Loucy (cell line): Measurements from ENCODE around the gene ERMAP.

Source experiments
- H2AFZ ChIP-seq: fragments of 200-600 bp; sonication (generic); 2 replicates; pipeline ENCODE4 v1.6.0; 2016; ENCODE audit warnings: antibody characterized with exemption, mild to moderate bottlenecking, low read length, moderate library complexity
- H3F3A ChIP-seq: fragments of 200-600 bp; 2 replicates; pipeline ENCODE4 v1.6.0; 2016; ENCODE audit warnings: antibody characterized with exemption, low read depth, mild to moderate bottlenecking
- H3K27me3 ChIP-seq: fragments of 200-600 bp; sonication (generic); 2 replicates; pipeline ENCODE4 v1.6.1; 2014; ENCODE audit warnings: low read length, mild to moderate bottlenecking; ENCODE audit not compliant: insufficient read depth, poor library complexity, severe bottlenecking
- H3K36me3 ChIP-seq: fragments of 200-600 bp; sonication (generic); 2 replicates; pipeline ENCODE4 v1.6.1; 2016; ENCODE audit warnings: low read length; ENCODE audit not compliant: insufficient read depth
- H3K4me1 ChIP-seq: fragments of 200-600 bp; sonication (generic); 2 replicates; pipeline ENCODE4 v1.5.1; 2014; ENCODE audit warnings: low read length, mild to moderate bottlenecking; ENCODE audit not compliant: insufficient read depth, poor library complexity, severe bottlenecking
- H3K4me2 ChIP-seq: fragments of 200-600 bp; sonication (generic); 2 replicates; pipeline ENCODE4 v1.6.0; 2014; ENCODE audit warnings: antibody characterized with exemption, low read length, low read depth, mild to moderate bottlenecking; ENCODE audit not compliant: poor library complexity, severe bottlenecking
- H3K4me3 ChIP-seq: fragments of 200-600 bp; sonication (generic); 2 replicates; pipeline ENCODE4 v1.5.1; 2014; ENCODE audit warnings: low read length, mild to moderate bottlenecking, mixed read lengths; ENCODE audit not compliant: poor library complexity, severe bottlenecking
- H3K79me2 ChIP-seq: fragments of 200-600 bp; sonication (generic); 2 replicates; pipeline ENCODE4 v1.6.1; 2014; ENCODE audit warnings: low read length; ENCODE audit not compliant: insufficient read depth
- H3K9ac ChIP-seq: fragments of 200-600 bp; sonication (generic); 2 replicates; pipeline ENCODE4 v1.6.0; 2014; ENCODE audit warnings: mild to moderate bottlenecking, low read depth, low read length, moderate library complexity; ENCODE audit not compliant: poor library complexity, severe bottlenecking
- H3K9me2 ChIP-seq: fragments of 200-600 bp; sonication (generic); replicated peaks from 2 replicates; pipeline ENCODE4 v1.6.1; 2016; ENCODE audit warnings: low read depth, low read length, mixed read lengths
- H3K9me3 ChIP-seq: fragments of 200-600 bp; sonication (generic); 2 replicates; pipeline ENCODE4 v1.6.1; 2014; ENCODE audit warnings: mild to moderate bottlenecking, antibody characterized with exemption, low read length, low read depth; ENCODE audit not compliant: insufficient read depth
- H4K20me1 ChIP-seq: fragments of 200-600 bp; sonication (generic); 2 replicates; pipeline ENCODE4 v1.6.0; 2014; ENCODE audit warnings: antibody characterized with exemption, low read length, mild to moderate bottlenecking; ENCODE audit not compliant: insufficient read depth, poor library complexity, severe bottlenecking
- EZH2phosphoT487 ChIP-seq: fragments of 200-600 bp; IDR thresholded peaks from 2 replicates; pipeline ENCODE4 v1.6.1; 2018; ENCODE audit warnings: antibody characterized with exemption, mild to moderate bottlenecking, moderate library complexity, borderline replicate concordance
- TF ChIP-seq, protein P1 (sequence below): fragments of 200-600 bp; sonication (generic); conservative IDR thresholded peaks from 2 replicates; pipeline ENCODE4 v1.5.1; 2014; ENCODE audit warnings: mild to moderate bottlenecking, antibody characterized with exemption, low read length

The ERMAP gene

DNA sequence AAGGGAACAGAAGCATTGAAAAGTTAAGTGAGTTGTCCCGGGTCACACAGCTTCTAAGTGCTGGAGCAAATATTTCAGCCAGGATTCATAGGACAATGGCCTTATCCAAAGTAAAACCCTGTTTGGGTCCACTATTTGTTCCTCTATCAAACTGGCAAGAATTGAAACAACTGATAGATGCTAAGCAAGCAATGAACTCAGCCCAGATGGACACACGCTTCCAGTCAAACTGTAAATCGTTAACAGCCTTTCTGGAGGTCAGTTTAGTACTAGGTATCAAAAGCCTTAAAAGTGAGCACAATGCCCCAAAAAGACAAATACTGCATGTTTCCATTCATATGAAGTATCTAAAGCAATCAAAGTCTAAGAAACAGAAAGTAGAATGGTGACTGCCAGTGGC lies 1.1 kb downstream of the ERMAP start:
- Histone ChIP-seq H3K9ac (peak overlapping the region; percentile 85), H3K36me3 (no peaks in the 10 kb centered on the region), H2AFZ (peak overlapping the region; percentile 75), H3K9me2 (no peaks in the 10 kb centered on the region), H3K4me1 (peaks cover 27% of the 10 kb centered on the region), H3F3A (no peaks in the 10 kb centered on the region; the same call in 1 of the 2 replicates), H3K79me2 (peaks cover 9% of the 10 kb centered on the region), H4K20me1 (no peaks in the 10 kb centered on the region), H3K4me3 (peak overlapping the region; percentile 70), H3K4me2 (peak overlapping the region; percentile 80), H3K27me3 (no peaks in the 10 kb centered on the region), H3K9me3 (no peaks in the 10 kb centered on the region)
- no peak for TF ChIP-seq EZH2phosphoT487
- TF ChIP-seq, protein P1, sequence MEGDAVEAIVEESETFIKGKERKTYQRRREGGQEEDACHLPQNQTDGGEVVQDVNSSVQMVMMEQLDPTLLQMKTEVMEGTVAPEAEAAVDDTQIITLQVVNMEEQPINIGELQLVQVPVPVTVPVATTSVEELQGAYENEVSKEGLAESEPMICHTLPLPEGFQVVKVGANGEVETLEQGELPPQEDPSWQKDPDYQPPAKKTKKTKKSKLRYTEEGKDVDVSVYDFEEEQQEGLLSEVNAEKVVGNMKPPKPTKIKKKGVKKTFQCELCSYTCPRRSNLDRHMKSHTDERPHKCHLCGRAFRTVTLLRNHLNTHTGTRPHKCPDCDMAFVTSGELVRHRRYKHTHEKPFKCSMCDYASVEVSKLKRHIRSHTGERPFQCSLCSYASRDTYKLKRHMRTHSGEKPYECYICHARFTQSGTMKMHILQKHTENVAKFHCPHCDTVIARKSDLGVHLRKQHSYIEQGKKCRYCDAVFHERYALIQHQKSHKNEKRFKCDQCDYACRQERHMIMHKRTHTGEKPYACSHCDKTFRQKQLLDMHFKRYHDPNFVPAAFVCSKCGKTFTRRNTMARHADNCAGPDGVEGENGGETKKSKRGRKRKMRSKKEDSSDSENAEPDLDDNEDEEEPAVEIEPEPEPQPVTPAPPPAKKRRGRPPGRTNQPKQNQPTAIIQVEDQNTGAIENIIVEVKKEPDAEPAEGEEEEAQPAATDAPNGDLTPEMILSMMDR, result no peak

DNA sequence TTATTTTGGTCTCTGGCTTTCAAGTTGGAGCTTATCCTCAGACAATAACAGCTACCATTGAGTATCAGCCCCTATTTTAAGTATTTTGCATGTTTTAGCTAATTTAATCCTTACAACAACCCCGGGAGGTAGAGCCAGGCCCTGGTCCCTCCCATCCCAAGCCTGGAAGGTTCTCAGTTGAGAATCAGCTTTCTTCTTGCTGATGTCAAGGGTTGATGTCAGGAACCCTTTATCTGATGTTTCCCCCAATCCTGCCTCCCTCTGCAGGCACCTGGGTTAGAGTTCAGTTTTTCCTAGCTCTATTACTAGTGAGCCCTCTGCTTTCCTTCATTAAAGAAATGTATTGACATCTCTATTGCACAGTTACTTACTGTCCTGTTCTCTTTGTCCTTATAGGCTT lies 3.9 kb downstream of the ERMAP start:
- no peak overlapping the region for H3K4me3 ChIP-seq
- no peak overlapping the region for H3K4me2 ChIP-seq
- no peaks in the 10 kb centered on the region; the same call in 1 of the 2 replicates for H3F3A ChIP-seq
- no peaks in the 10 kb centered on the region for H3K9me3 ChIP-seq
- no peak for TF ChIP-seq EZH2phosphoT487
- TF ChIP-seq, protein P1, result no peak
- no peaks in the 10 kb centered on the region for H3K36me3 ChIP-seq
- H3K9ac ChIP-seq, result no peak overlapping the region
- H3K4me1 ChIP-seq, result peaks cover 34% of the 10 kb centered on the region
- H4K20me1 ChIP-seq, result no peaks in the 10 kb centered on the region
- no peaks in the 10 kb centered on the region for H3K27me3 ChIP-seq
- H3K79me2 ChIP-seq, result peaks cover 8% of the 10 kb centered on the region
- H2AFZ ChIP-seq, result no peak overlapping the region
- no peaks in the 10 kb centered on the region for H3K9me2 ChIP-seq

DNA sequence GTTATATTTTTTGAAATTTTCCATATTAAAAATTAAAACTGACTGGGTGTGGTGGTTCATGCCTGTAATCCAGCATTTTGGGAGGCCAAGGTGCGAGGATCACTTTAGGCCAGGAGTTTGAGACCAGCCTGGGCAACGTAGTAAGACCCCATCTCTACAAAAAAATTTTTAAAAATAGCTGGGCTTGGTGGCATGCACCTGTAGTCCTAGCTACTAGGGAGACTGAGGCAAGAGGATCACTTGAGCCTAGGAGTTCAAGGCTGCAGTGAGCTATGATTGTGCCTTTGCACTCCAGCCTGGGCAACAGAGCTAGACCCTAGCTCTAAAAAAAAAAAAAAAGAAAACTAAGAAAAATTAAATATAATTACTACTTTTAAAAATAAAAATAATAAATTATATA lies 4.8 kb downstream of the ERMAP start:
- Histone ChIP-seq H4K20me1 (no peaks in the 10 kb centered on the region), H3K4me2 (no peak overlapping the region), H3K36me3 (no peaks in the 10 kb centered on the region)

More for the DNA sequence above, 4.8 kb downstream of the ERMAP start:
- Histone ChIP-seq H3K9ac (no peak overlapping the region), H3K4me3 (no peak overlapping the region), H3K9me2 (no peaks in the 10 kb centered on the region), H2AFZ (no peak overlapping the region), H3F3A (no peaks in the 10 kb centered on the region; the same call in 1 of the 2 replicates), H3K4me1 (peaks cover 25% of the 10 kb centered on the region), H3K27me3 (no peaks in the 10 kb centered on the region), H3K9me3 (no peaks in the 10 kb centered on the region), H3K79me2 (no peaks in the 10 kb centered on the region)
- TF ChIP-seq, protein P1, result no peak
- TF ChIP-seq EZH2phosphoT487, result no peak
